SHP77 treated with DMSO at 0.1 percent for 48 hours (cell line): Measurements from ENCODE around the gene CLRN1.
"Not testable (repeated sequence)": the region's sequence is repeated elsewhere in the genome, so short reads cannot be mapped to it uniquely, and the experiment has no call there.

ENCODE experiments used
- DNase-seq: peaks from one replicate; lab custom pipeline; 2025; lab: John Stamatoyannopoulos, UW

CLRN1 gene

GRCh38 chr3:150972366-150973071 lies at the start of gene CLRN1:
Gene CLRN1 (minus strand): TSS chr3:150972727. CDS start chr3:150972708, 19 bp downstream.
- DNase-seq, result no peak

- no peak for DNase-seq
Observed at GRCh38 chr3:151016478-151016795, 43.9 kb upstream of the CLRN1 start.

- DNase-seq, result no peak
Observed at GRCh38 chr3:151015767-151016477, 43.4 kb upstream of the CLRN1 start.

- no peak for DNase-seq
Observed at GRCh38 chr3:151015181-151015580, 42.7 kb upstream of the CLRN1 start.

- no peak for DNase-seq
Observed at GRCh38 chr3:151014501-151015018, 42.0 kb upstream of the CLRN1 start.

GRCh38 chr3:151012753-151013152 lies 40.2 kb upstream of the CLRN1 start:
- DNase-seq, result no peak

GRCh38 chr3:151011427-151011826 lies 38.9 kb upstream of the CLRN1 start:
- no peak for DNase-seq

- no peak for DNase-seq
Observed at GRCh38 chr3:151009981-151010380, 37.5 kb upstream of the CLRN1 start.

GRCh38 chr3:151009430-151009829 lies 36.9 kb upstream of the CLRN1 start:
- no peak for DNase-seq

GRCh38 chr3:151008699-151009098 lies 36.2 kb upstream of the CLRN1 start:
- no peak for DNase-seq

GRCh38 chr3:151003768-151004134 lies 31.2 kb upstream of the CLRN1 start:
- DNase-seq, result no peak

- no peak for DNase-seq
Observed at GRCh38 chr3:151003029-151003767, 30.7 kb upstream of the CLRN1 start.

GRCh38 chr3:151002003-151002981 lies 29.8 kb upstream of the CLRN1 start:
- DNase-seq, result no peak

- no peak for DNase-seq
Observed at GRCh38 chr3:150998996-150999395, 26.5 kb upstream of the CLRN1 start.

- DNase-seq, result no peak
Observed at GRCh38 chr3:150996731-150997130, 24.2 kb upstream of the CLRN1 start.

- no peak for DNase-seq
Observed at GRCh38 chr3:150995510-150995909, 23.0 kb upstream of the CLRN1 start.

- DNase-seq, result no peak
Observed at GRCh38 chr3:150989208-150989607, 16.7 kb upstream of the CLRN1 start.

GRCh38 chr3:150988395-150988794 lies 15.9 kb upstream of the CLRN1 start:
- DNase-seq, result not testable (repeated sequence)

- DNase-seq, result no peak
Observed at GRCh38 chr3:150985711-150986110, 13.2 kb upstream of the CLRN1 start.

GRCh38 chr3:150984066-150984465 lies 11.5 kb upstream of the CLRN1 start:
- no peak for DNase-seq

GRCh38 chr3:150978566-150979148 lies 6.1 kb upstream of the CLRN1 start:
- no peak for DNase-seq
